Lower leg skin (tissue), 4 donors: ENCODE data around the gene DNAI4. TPM values are rescaled to one million over a fixed set of nuclear protein-coding genes. Genes with fewer than 3 reads are reported as not detected.

ENCODE experiments used
- DNase-seq, 2 donors: peaks; one replicate each; pipeline ENCODE4 v3.0.0-alpha.2; 2019; ENCODE audit warnings: low spot score in 2 of 2
- H3K4me3 ChIP-seq: fragments of 200-600 bp; sonication (generic); 2 replicates; pipeline ENCODE4 v1.5.1; 2017; ENCODE audit warnings: mild to moderate bottlenecking, low read depth; ENCODE audit not compliant: poor library complexity, severe bottlenecking
- CTCF ChIP-seq, 3 donors: fragments of 450-650 bp; IDR thresholded peaks; one replicate each; pipeline ENCODE4 v1.5.1; 2016; ENCODE audit warnings: antibody characterized with exemption in 3 of 3, mild to moderate bottlenecking in 3 of 3, moderate library complexity in 2 of 3
- POLR2A ChIP-seq, 2 donors: fragments of 450-650 bp; IDR thresholded peaks; one replicate each; pipeline ENCODE4 v1.6.1; 2016 to 2017; ENCODE audit warnings: antibody characterized with exemption in 2 of 2, mild to moderate bottlenecking in 1 of 2, moderate library complexity in 1 of 2
- WGBS, 2 donors: methylation state at CpG; one replicate each; pipeline ENCODE4 v1.1.5; 2018; 5-methylcytosine and 5-hydroxymethylcytosine counted together
- intact Hi-C: fragments of 100-400 bp; cut with DNase I; formaldehyde crosslinking; loops from one replicate; pipeline ENCODE4 v1.15.0; 2023; ENCODE audit warnings: low total_unique reads
- total RNA-seq, 4 donors: library from RNA; depleted of rRNA; stranded (reverse); fragments of >200 nt; gene quantifications; one replicate each; pipeline ENCODE4 v1.1.0, GENCODE V29; 2016

DNAI4 gene
- total RNA-seq, 4 donors from 2014 or later: 1.5 to 3.8 (median 2.5) TPM

- H3K4me3 ChIP-seq: no peak overlapping the region
- no peak for TF ChIP-seq CTCF (IDR thresholded peaks at IDR 0.05)
- no peak for TF ChIP-seq POLR2A (IDR thresholded peaks at IDR 0.05)
- WGBS, 2 donors: 89% methylated on average over 2 of the region's 2 CpGs
- intact Hi-C loops: no loop called here
- DNase-seq: no peak
These were observed 76.5 kb downstream of the DNAI4 start for GRCh38 chr1:66848193-66848592.

- no peak for TF ChIP-seq POLR2A (IDR thresholded peaks at IDR 0.05)
- no peak for TF ChIP-seq CTCF (IDR thresholded peaks at IDR 0.05)
- no peak overlapping the region for H3K4me3 ChIP-seq
- intact Hi-C loops: no loop called here
- DNase-seq: no peak
These were observed 83.7 kb downstream of the DNAI4 start for GRCh38 chr1:66840929-66841328.

- TF ChIP-seq CTCF (IDR thresholded peaks at IDR 0.05) (no peak), POLR2A (IDR thresholded peaks at IDR 0.05) (no peak)
- no peak overlapping the region for H3K4me3 ChIP-seq
- no peak for DNase-seq
- intact Hi-C loops: no loop called here
These were observed 89.7 kb downstream of the DNAI4 start for GRCh38 chr1:66834926-66835325.

GRCh38 chr1:66833112-66833511, 91.5 kb downstream of the DNAI4 start:
- no peak for DNase-seq
- TF ChIP-seq CTCF (IDR thresholded peaks at IDR 0.05): no peak
- TF ChIP-seq POLR2A (IDR thresholded peaks at IDR 0.05): no peak
- intact Hi-C loops: no loop called here
- no peak overlapping the region for H3K4me3 ChIP-seq

GRCh38 chr1:66831529-66832239, 93.0 kb downstream of the DNAI4 start:
- H3K4me3 ChIP-seq: no peak overlapping the region
- WGBS, 2 donors: 72 to 74% methylated on average over 3 of the region's 3 CpGs
- intact Hi-C loops: no loop called here
- DNase-seq: no peak
- TF ChIP-seq CTCF (IDR thresholded peaks at IDR 0.05) (no peak), POLR2A (IDR thresholded peaks at IDR 0.05) (no peak)

GRCh38 chr1:66824771-66825170, 99.9 kb downstream of the DNAI4 start:
- H3K4me3 ChIP-seq: no peak overlapping the region
- intact Hi-C loops: loop anchor here (10.0 kb wide), 1 partner anchor 970 kb away; no protein-coding TSS in a partner anchor
- no peak for TF ChIP-seq CTCF (IDR thresholded peaks at IDR 0.05)
- TF ChIP-seq POLR2A (IDR thresholded peaks at IDR 0.05): no peak
- no peak for DNase-seq
- 94 to 100% methylated on average over 1 of the region's 1 CpG for WGBS, 2 donors
